Mammary epithelial cell (primary cell): ENCODE results near the gene PTPRR.

ENCODE experiments used
- EZH2 ChIP-seq: IDR thresholded peaks from 2 replicates; pipeline ENCODE4 v1.6.1; 2012; ENCODE audit warnings: low read length, inconsistent platforms, borderline replicate concordance
- TF ChIP-seq, protein P1 (sequence below), 2 donors: IDR thresholded peaks in 1 of 2; conservative IDR thresholded peaks in 1 of 2; 2 replicates each; pipeline ENCODE4 v1.5.1; 2011 to 2012; ENCODE audit warnings: inconsistent platforms in 2 of 2, low read length in 2 of 2, mild to moderate bottlenecking in 2 of 2, control low read depth in 1 of 2, low read depth in 1 of 2; ENCODE audit not compliant: insufficient read depth in 1 of 2; ENCODE audit errors: extremely low read depth in 1 of 2

DNA sequence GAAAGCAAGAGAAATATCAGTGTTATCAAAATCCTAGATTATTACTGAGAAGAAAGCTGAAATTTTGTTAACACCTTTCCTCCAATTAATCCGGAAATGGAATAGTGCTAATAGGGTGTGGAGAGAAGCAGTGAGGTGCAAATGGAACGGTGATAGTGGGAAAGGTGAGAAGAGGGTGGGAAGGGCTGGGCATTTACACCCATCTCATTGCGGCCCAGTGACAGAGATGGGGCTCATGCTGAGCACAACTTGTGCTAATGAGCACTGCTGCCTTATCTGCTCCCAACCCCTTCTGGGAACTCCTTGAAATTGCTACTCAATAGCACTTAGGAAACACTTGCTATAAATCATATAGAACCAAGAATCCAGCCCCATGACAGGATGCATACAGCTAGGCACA, 94.4 kb downstream of the PTPRR start:
- TF ChIP-seq, protein P1, sequence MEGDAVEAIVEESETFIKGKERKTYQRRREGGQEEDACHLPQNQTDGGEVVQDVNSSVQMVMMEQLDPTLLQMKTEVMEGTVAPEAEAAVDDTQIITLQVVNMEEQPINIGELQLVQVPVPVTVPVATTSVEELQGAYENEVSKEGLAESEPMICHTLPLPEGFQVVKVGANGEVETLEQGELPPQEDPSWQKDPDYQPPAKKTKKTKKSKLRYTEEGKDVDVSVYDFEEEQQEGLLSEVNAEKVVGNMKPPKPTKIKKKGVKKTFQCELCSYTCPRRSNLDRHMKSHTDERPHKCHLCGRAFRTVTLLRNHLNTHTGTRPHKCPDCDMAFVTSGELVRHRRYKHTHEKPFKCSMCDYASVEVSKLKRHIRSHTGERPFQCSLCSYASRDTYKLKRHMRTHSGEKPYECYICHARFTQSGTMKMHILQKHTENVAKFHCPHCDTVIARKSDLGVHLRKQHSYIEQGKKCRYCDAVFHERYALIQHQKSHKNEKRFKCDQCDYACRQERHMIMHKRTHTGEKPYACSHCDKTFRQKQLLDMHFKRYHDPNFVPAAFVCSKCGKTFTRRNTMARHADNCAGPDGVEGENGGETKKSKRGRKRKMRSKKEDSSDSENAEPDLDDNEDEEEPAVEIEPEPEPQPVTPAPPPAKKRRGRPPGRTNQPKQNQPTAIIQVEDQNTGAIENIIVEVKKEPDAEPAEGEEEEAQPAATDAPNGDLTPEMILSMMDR (conservative IDR thresholded peaks at IDR 0.05 in 1 of 2, IDR thresholded peaks at IDR 0.05 in 1 of 2; ENCODE audit: extremely low read depth in 1 of 2, insufficient read depth in 1 of 2, low read depth in 1 of 2, low read length in 2 of 2): no peak
- TF ChIP-seq EZH2: no peak
